Ramos (cell line): ENCODE data around the gene SLC8B1.

Experiments used
- in situ Hi-C: fragments of 300-500 bp; cut with MboI; formaldehyde crosslinking; loops from one replicate; pipeline ENCODE4 v1.14.3; 2022; ENCODE audit warnings: low sequenced_read_pairs; ENCODE audit not compliant: unreplicated experiment

Gene SLC8B1

GRCh38 chr12:113297214-113297587, 37.7 kb downstream of the SLC8B1 start:
- in situ Hi-C loops, result no loop called here

- in situ Hi-C loops, result no loop called here
Observed at GRCh38 chr12:113296557-113297213, 38.2 kb downstream of the SLC8B1 start.

- in situ Hi-C loops, result no loop called here
Observed at GRCh38 chr12:113295886-113296556, 38.9 kb downstream of the SLC8B1 start.

GRCh38 chr12:113293100-113293499, 41.8 kb downstream of the SLC8B1 start:
- in situ Hi-C loops, result no loop called here

- in situ Hi-C loops, result no loop called here
Observed at GRCh38 chr12:113292547-113292946, 42.4 kb downstream of the SLC8B1 start.

- in situ Hi-C loops, result no loop called here
Observed at GRCh38 chr12:113292091-113292490, 42.8 kb downstream of the SLC8B1 start.

- in situ Hi-C loops, result no loop called here
Observed at GRCh38 chr12:113291586-113291985, 43.3 kb downstream of the SLC8B1 start.

- in situ Hi-C loops, result no loop called here
Observed at GRCh38 chr12:113290506-113290905, 44.4 kb downstream of the SLC8B1 start.

GRCh38 chr12:113289361-113289760, 45.5 kb downstream of the SLC8B1 start:
- in situ Hi-C loops, result no loop called here

- in situ Hi-C loops, result no loop called here
Observed at GRCh38 chr12:113287899-113288282, 47.0 kb downstream of the SLC8B1 start.

GRCh38 chr12:113287146-113287898, 47.6 kb downstream of the SLC8B1 start:
- in situ Hi-C loops, result no loop called here

- in situ Hi-C loops, result no loop called here
Observed at GRCh38 chr12:113286712-113287111, 48.2 kb downstream of the SLC8B1 start.

- in situ Hi-C loops, result no loop called here
Observed at GRCh38 chr12:113285679-113286610, 49.0 kb downstream of the SLC8B1 start.

- in situ Hi-C loops, result no loop called here
Observed at GRCh38 chr12:113284751-113285150, 50.2 kb downstream of the SLC8B1 start.

- in situ Hi-C loops, result no loop called here
Observed at GRCh38 chr12:113278633-113279032, 56.3 kb downstream of the SLC8B1 start.

GRCh38 chr12:113278141-113278540, 56.8 kb downstream of the SLC8B1 start:
- in situ Hi-C loops, result no loop called here

- in situ Hi-C loops, result no loop called here
Observed at GRCh38 chr12:113277511-113277910, 57.4 kb downstream of the SLC8B1 start.

- in situ Hi-C loops, result no loop called here
Observed at GRCh38 chr12:113276946-113277500, 57.9 kb downstream of the SLC8B1 start.

GRCh38 chr12:113276306-113276705, 58.6 kb downstream of the SLC8B1 start:
- in situ Hi-C loops, result no loop called here

- in situ Hi-C loops, result no loop called here
Observed at GRCh38 chr12:113274848-113275247, 60.1 kb downstream of the SLC8B1 start.
